GM19193 (cell line): ENCODE data around the gene SND1.

Source experiments
- POLR2A ChIP-seq: IDR thresholded peaks from 4 replicates; pipeline ENCODE4 v1.6.1; 2011; ENCODE audit not compliant: insufficient read depth, insufficient read length; ENCODE audit errors: extremely low read depth

SND1 gene

DNA sequence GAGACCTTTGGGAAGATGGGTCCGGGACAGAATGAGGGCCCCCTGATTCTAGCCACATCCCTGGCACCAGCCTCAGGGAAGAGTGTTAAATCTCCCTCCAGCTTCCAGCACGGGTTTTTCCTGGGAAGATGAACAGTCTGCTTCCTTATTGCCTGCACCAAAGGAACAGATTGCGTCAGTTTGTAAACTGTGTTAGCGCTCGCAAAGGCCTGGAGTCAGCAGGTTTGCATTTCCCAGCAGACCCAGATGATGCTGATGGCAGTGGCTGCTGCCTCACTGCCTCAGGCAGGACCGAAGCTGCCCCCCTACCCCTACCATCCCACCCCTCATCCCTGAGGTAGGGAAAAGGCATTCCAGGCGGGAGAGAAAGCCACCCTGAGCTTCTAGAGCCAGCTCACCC, 413.9 kb downstream of the SND1 start:
- TF ChIP-seq POLR2A = no peak

- no peak for TF ChIP-seq POLR2A
These were observed 414.4 kb downstream of the SND1 start for GRCh38 chr7:128066395-128066794.

DNA sequence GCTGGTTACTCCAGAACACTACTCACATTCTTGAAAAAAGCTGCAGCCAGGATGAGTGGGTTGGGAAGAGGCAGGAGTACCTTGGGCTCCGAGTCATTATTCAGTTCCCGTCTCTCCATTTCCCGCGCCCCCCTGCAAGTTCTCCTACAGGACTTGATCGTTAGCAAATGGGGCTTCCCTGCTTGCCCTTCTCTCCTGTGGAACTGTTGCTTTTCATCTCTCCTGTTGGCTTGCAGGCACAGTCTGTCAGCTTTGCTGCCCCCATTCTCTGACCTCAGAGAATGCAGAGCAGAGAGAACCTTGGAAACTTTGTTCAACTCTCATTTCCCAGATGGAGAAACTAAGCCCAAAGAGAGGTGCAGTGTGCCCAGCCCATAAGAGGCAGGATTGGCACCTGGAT, 414.9 kb downstream of the SND1 start:
- no peak for TF ChIP-seq POLR2A

- TF ChIP-seq POLR2A = no peak
These were observed 416.0 kb downstream of the SND1 start for GRCh38 chr7:128067983-128068382.

DNA sequence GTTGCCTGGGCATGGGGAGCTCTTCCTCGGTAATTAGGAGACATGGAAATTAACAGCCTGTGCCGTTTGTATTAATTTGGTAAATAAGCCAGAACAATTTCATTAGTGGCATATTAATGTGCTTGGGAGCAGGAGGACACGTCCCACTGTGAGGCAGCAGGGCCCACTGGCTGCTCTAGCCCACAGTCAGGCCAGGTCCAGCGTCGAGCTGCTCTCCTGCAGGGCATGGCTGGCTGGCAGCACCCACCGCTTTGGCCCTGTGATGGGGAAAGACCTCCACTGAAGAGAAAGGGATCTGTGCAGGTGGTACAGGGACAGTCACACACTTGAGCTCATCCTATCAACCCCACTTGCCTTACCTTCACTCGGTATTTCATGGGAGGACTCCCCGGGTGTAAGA, 416.8 kb downstream of the SND1 start:
- TF ChIP-seq POLR2A = no peak

GRCh38 chr7:128069373-128070364, 417.7 kb downstream of the SND1 start:
- TF ChIP-seq POLR2A = no peak

GRCh38 chr7:128071376-128071775, 419.4 kb downstream of the SND1 start:
- no peak for TF ChIP-seq POLR2A

DNA sequence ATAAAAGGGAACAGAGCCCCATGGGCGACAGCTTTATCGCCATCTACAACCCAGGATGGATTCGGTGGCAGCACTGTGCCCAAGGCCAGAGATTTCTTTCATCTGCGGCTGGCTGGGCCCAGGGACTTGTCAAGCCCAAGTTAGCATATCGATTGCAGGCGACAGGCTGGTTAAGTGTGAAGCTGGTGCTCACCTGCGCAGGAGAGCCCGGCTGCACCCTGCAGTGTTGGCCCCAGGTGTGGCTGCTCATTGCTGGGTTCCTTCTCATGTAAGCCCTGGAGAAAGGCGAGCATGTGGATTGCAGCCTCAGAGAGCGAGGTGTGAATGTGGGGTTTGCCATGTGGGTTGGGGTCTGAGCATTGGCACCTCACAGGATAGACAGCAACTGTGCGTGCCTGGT, 419.8 kb downstream of the SND1 start:
- TF ChIP-seq POLR2A = no peak

DNA sequence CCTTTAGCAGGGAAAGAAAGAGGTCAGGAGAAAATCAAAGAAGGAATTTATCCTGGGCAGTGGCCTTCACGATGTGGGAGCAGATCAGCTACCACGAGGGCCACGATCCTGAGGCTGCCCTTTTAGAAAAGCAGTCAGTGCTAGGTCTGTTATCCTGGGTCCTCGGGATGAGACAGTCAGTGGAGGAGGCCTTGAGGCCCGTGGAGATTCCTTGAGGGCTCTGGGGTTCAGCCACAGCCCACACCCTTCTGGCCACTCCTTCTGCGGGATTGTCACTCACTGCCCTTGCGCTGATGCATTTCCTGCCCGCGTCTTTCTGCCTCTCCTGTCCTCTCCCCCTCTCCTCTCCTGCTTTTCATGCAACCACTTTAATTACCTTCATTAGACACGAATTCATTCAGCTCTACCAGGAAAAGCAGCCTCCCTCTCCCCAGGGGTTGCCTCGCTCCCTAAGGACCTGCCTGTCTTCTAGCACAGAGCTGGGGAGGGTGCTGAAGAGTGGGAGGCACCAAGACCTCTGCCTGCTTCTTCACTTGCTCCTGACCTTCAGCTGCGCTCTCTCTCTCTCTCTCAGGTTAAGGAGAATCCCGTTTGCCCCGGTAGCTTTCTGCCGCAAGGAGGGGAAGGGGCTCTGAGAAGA, 421.8 kb downstream of the SND1 start:
- TF ChIP-seq POLR2A = no peak

GRCh38 chr7:128074336-128074735, 422.3 kb downstream of the SND1 start:
- TF ChIP-seq POLR2A = no peak

DNA sequence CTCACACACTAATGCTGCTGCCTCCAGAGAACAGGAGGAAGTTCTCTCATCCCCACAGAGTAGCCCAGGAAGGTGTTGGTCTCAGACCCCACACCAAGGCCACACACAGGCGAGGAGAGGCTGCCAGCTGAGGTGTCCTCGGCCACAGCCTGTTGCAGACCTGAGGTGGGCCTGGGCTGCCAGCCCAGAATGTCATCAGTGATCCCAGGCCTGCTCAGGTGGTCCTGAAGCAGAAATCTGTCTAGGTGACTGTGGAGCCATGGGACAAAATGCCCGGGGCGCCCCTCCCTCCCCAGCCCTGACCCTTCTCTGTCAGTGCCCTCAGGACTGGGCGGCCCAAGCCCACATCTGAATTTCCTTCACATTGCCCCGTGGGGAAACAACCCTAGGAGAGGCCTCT, 422.7 kb downstream of the SND1 start:
- no peak for TF ChIP-seq POLR2A

DNA sequence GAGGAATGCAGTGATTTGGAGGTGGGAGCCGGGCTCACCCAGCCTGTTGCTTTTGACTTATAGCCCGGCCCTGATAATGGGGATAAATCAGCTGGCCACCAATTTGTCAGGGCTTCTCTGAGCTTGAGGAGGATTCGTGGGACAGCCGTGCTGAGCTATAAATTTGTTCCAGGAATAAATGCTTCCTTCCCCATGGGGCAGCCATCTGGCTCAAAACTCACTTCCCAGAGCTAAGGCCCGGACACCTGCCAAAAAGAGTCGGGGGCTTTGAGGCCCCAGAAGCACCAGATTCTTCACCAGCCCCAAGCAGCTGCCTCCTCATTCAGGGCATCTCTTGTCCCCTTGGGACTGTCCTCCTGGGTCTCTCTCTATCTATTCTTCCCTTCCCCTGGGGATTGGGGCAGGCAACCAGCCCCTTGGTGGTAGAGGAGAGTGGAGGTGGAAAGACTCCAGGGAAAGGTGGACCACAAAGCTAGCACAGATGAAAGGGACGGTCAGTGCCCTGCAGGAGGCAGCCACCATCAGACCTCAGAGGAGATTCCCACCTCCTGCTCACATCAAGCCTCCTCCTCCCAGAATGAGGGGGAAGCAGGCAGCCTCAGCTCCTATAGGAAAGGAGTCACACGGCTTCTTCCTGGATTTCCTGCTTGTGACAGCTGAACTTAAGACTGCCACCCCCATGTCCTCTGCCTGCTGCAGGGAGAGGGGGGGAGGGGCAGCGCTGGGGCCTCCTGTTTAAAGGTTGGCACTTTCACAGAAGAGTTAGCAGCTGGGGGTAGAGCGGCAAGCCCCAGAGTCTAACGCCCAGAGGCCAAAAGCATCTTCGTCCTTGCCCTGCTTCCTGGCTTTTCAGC, 423.5 kb downstream of the SND1 start:
- no peak for TF ChIP-seq POLR2A

- no peak for TF ChIP-seq POLR2A
These were observed 424.3 kb downstream of the SND1 start for GRCh38 chr7:128076196-128076795.

- no peak for TF ChIP-seq POLR2A
These were observed 424.8 kb downstream of the SND1 start for GRCh38 chr7:128076796-128077271.
